Esophagus mucosa (tissue), 1 donor: ENCODE measurements around the gene RPS24. TPM values are rescaled to one million over a fixed set of nuclear protein-coding genes. Genes with fewer than 3 reads are reported as not detected.

Experiments used
- ATAC-seq: fragments of 200-7000 bp; cut with Tn5 transposase; one replicate; pipeline ENCODE4 v1.9.1; 2020
- total RNA-seq: library from RNA; stranded (reverse); gene quantifications from one replicate; pipeline ENCODE4 v1.2.4, GENCODE V29; 2023
- donor health status: DM: yes; HTN: yes; CAD: no.

Gene RPS24
- total RNA-seq, 1 donor from 2014 or later: 1,500 TPM

DNA sequence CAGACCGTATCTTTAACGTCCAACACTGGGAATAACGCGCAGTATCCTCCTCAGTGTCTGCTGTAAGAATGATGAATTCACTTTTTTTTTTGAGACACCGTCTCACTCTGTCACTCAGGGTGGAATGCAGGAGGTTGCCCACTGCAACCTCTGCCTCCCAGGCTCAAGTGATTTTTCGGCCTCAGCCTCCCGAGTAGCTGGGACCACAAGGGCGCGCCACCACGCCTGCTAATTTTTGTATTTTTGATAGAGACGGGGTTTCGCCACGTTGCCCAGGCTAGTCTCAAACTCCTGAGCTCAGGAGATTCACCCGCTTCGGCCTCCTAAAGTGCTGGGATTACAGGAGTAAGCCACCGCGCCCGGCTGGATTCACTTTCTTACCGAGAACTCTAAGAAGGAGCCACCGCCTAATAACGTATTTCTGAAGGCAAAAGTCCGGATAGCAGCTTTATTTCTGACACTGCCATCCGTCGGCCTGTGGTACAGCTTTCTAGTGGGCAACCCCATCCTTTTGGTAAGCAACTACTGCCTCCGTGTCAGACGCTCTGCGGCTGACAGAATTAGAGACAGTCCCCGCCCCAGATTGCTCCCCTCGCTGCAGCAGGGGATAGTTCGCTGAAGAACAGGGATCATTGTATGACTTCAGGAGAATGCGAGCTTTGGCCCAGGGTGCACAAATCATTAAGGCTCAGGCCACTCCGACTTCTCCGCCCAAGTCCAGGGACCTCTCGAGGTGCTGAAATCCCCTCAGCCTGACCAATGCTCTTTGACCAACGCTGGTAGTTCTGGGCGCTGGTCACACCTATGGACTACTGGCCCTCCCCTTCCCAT lies 5.0 kb upstream of the RPS24 start:
- ATAC-seq: peak; percentile 17

- peak; percentile 81 for ATAC-seq
Observed at GRCh38 chr10:78029269-78030226, 4.1 kb upstream of the RPS24 start, which contains the start of gene POLR3A. POLR3A (minus strand) TSS chr10:78029515; CDS start chr10:78029407, 108 bp downstream.

- ATAC-seq: no peak
Observed at GRCh38 chr10:78033387-78033636, 351 bp upstream of the RPS24 start.

GRCh38 chr10:78035025-78035424 lies 1.4 kb downstream of the RPS24 start:
- ATAC-seq: no peak

GRCh38 chr10:78035437-78035836 lies 1.8 kb downstream of the RPS24 start:
- ATAC-seq: no peak

- ATAC-seq: no peak
Observed at GRCh38 chr10:78035933-78036583, 2.4 kb downstream of the RPS24 start.

DNA sequence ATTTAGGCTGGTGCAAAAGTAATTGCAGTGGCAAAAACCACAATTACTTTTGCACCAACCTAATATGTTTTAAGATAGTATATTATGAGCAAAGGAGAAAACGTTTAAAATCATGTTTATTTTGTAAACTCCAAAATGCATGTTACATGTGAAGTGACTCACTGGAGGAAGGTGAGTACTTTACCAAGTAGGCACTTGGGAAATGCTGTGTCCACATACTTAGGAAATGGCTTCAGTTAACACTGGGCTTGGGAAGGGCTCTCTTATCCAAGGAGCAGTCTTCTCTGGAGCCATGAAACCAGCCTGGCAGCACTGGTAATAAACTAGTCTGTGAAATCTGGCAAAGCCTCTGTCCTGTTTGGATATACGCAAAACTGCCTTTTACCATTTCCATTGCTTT lies 4.4 kb downstream of the RPS24 start:
- ATAC-seq: no peak

GRCh38 chr10:78038791-78039547 lies 5.3 kb downstream of the RPS24 start:
- no peak for ATAC-seq

DNA sequence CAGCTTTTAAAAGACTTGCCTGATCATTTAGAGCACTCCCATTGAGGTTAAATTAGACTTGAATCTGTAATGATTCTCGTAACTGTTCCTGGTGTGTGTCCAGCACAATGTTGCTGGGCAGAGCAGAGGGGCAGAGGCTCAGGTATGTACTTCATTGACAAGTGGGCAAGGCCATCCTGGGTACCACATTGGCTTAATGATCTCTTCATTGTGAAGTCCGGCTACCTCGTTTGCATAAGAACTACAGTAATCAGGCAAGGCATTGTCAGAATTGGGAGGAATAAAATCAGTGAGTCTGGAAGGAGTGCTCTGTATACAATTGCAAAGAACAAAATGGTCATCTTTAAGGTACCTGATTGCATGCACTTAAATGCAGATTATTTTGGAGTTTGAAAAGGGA lies 6.1 kb downstream of the RPS24 start:
- no peak for ATAC-seq

DNA sequence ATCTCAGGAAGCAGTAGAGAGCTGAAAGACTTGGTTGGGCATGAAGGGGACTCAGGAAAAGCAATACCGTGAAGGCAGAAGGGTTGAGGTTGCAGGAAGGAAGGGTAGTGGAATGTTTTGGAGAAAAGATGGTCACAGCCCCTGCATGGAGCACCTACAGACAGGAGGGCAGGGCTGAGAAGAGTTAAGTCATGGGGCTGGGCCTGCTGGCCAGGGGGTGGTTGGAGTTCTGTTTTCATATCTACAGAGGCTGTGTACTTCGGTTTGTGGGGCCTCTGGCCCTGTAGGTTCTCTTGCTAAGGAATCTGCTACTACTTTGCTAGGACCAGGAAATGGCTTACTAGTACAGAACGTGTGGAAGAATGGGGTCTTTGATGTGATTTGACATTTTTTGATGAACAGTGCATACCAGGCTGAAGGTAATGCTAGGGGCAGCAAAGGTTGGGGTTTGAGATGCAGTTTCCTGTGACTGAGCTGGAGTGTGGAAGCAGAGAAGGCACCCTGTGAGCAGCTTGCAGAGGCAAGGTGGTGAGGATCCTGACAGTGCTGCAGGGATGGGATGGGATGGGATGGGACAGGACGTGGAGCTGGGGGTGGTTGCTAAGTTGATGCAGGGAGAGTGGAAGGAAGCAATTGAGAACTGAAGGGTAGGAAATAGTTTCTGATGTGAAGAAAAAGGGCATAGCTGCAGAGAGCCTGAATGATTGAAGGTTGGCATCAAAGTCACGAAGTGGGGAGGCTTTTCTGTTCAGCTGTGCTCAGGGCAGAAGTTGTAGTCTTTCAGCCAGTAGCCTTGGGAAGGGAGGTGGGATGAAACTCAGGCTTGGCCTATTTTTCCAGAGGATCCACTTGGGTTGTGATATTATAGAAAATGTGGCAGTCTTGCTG lies 7.8 kb downstream of the RPS24 start:
- no peak for ATAC-seq

- ATAC-seq: no peak
Observed at GRCh38 chr10:78042058-78042751, 8.5 kb downstream of the RPS24 start.

GRCh38 chr10:78042752-78043104 lies 9.1 kb downstream of the RPS24 start:
- ATAC-seq: no peak

GRCh38 chr10:78044179-78044578 lies 10.5 kb downstream of the RPS24 start:
- peak; percentile 25 for ATAC-seq

- ATAC-seq: no peak
Observed at GRCh38 chr10:78044699-78045098, 11.0 kb downstream of the RPS24 start.

DNA sequence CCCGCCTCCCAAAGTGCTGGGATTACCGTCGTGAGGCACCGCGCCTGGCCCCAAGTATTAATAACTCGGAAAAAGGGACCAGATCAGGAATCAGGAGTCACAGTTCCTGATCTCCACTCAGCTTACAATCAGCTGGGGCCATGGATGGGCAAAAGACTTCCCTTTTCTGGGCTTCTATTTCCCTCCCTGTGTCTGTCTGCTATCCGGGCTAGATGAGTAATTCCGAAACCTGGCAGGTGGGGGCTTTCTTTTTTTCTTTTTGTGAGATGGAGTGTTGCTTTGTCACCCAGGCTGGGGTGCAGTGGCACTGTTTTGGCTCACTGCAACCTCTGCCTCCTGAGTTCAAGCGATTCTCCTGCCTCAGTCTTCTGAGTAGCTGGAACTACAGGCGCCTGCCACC lies 11.6 kb downstream of the RPS24 start:
- no peak for ATAC-seq

GRCh38 chr10:78045856-78046255 lies 12.2 kb downstream of the RPS24 start:
- ATAC-seq: no peak

DNA sequence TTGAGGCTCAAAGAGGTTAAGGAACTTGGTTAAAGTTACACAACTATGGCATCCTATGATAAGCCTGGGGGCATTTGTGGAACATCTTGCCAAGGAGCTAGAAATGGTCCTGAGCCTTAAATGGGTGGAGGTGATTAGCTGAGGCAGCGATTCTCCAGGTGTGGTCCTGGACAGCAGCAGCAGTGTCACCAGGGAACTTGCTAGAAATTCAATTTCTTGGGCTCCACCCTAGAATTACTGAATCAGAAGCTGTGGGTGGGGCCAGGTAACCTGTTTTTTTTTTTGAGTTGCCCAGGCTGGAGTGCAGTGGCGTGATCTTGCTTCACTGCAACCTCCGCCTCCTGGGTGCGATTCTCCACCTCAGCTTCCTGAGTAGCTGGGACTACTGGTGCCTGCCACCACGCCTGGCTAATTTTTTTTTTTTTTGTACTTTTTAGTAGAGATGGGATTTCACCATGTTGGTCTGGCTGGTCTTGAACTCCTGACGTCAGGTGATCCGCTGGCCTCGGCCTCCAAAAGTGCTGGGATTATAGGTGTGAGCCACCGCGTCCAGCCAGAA lies 13.1 kb downstream of the RPS24 start:
- ATAC-seq: peak; percentile 79

DNA sequence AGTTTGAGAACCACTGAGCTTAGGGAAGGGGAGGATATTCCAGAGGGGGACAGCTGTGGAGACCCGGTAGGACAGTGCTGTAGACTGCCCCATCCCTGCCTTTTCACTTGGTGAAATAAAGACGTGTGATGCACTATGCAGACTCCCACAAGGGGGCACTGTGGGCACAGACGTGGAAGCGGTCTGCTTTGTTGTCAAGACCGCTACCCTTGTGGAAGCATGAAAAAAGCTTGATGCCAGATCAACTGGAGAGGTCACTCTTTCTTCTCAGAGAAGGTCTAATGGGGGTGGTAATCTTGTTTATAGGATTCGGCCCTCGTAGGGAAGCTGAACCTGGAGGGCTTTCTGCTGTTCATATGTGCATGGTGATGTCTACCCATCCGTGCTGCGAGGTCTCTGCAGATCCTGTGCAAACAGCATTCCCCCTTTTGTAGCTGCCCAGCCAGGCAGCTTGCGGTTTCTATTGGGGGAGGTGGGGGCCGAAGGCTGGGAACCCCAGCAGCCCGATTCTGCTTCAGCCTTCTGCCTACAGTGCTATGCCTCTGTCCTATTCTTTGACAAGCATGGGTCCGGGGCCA lies 13.7 kb downstream of the RPS24 start:
- peak; percentile 83 for ATAC-seq

- ATAC-seq: no peak
Observed at GRCh38 chr10:78049851-78050250, 16.2 kb downstream of the RPS24 start.
